ENCODE results near the gene SLIT1.

- TF ChIP-seq CTCF (IDR thresholded peaks at IDR 0.05; ENCODE audit: insufficient read depth, low read depth, low read length) (no peak), EZH2 (IDR thresholded peaks at IDR 0.05; ENCODE audit: insufficient read depth, low read length) (no peak)
These were observed 165.0 kb downstream of the SLIT1 start for GRCh38 chr10:97020452-97021400.
